ENCODE data around the gene PUS1.

GRCh38 chr12:131986910-131987309 is 57.8 kb downstream of the PUS1 start:
- no peak for TF ChIP-seq REST (IDR thresholded peaks at IDR 0.05; ENCODE audit: low read depth)
- TF ChIP-seq EZH2phosphoT487 (IDR thresholded peaks at IDR 0.05; ENCODE audit: borderline replicate concordance): no peak
- TF ChIP-seq POLR2A (IDR thresholded peaks at IDR 0.05; ENCODE audit: borderline replicate concordance, extremely low read depth, insufficient read depth, insufficient read length): no peak
- TF ChIP-seq, protein P1, sequence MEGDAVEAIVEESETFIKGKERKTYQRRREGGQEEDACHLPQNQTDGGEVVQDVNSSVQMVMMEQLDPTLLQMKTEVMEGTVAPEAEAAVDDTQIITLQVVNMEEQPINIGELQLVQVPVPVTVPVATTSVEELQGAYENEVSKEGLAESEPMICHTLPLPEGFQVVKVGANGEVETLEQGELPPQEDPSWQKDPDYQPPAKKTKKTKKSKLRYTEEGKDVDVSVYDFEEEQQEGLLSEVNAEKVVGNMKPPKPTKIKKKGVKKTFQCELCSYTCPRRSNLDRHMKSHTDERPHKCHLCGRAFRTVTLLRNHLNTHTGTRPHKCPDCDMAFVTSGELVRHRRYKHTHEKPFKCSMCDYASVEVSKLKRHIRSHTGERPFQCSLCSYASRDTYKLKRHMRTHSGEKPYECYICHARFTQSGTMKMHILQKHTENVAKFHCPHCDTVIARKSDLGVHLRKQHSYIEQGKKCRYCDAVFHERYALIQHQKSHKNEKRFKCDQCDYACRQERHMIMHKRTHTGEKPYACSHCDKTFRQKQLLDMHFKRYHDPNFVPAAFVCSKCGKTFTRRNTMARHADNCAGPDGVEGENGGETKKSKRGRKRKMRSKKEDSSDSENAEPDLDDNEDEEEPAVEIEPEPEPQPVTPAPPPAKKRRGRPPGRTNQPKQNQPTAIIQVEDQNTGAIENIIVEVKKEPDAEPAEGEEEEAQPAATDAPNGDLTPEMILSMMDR (IDR thresholded peaks at IDR 0.05 in 2 of 3, conservative IDR thresholded peaks at IDR 0.05 in 1 of 3; ENCODE audit: borderline replicate concordance in 1 of 3, insufficient read depth in 1 of 3, low read depth in 2 of 3, low read length in 2 of 3): no peak
- TF ChIP-seq EGR1 (IDR thresholded peaks at IDR 0.05; ENCODE audit: low read depth): no peak
- TF ChIP-seq POLR2AphosphoS5 (IDR thresholded peaks at IDR 0.05; ENCODE audit: low read depth, low read length): no peak
- TF ChIP-seq RAD21 (IDR thresholded peaks at IDR 0.05; ENCODE audit: low read depth): no peak
- no peak for TF ChIP-seq ZBTB33 (IDR thresholded peaks at IDR 0.05; ENCODE audit: extremely low read depth, insufficient replicate concordance, low read length)
- no peak for TF ChIP-seq EZH2 (IDR thresholded peaks at IDR 0.05)

Data from HCT116 (cell line).